ENCODE data around the gene ZNF526.
"Not testable (repeated sequence)": the region's sequence is repeated elsewhere in the genome, so short reads cannot be mapped to it uniquely, and the experiment has no call there.

Gene ZNF526

DNA sequence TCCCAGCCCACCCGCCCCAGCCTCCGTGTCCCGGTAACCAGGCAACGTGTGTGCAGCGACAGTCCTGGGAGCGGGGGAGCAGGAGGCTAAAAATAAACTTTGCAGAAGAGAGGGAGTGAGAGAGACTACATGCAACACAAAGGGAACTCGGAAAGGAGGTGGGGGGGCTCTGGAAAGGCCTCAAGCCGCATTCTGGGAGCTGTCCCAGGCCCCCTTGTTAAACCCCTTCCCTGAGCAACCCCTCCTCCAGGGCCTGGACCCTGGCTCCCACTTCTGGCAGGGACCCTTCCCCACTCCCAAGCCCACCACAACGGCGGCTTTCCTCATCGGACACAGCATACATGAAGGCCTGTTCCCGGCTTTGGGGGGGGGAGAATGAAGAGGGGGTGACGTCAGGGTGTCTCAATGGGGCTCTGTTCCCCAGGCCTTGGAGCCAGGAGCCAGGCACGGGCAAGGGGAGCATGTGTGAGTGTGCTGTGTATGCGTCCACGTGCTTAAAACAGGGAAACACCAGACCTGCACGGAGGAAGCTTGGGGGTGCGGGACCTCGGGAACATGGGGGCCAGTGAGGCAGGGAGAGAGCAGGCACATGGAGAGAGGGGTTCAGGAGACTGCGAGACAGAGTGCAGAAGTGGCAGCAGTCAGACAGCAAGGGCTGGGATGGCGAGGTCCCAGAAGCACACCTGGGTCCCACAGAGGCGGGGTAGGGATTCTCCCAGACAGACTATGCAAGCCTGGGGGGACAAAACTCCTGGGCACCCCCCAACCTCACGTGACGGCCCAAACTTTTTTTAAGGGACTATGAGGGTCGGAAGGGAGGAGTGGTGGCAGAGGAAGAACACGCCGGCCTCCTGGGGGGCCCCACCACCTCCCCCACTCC lies 32.5 kb downstream of the ZNF526 start:
- H3K9ac ChIP-seq (ENCODE audit: insufficient read length, low read depth), result peak overlapping the region; percentile 92
- peaks cover 33% of the 10 kb centered on the region for H3K36me3 ChIP-seq (ENCODE audit: insufficient read depth, insufficient read length, low read length)
- TF ChIP-seq SUZ12 (IDR thresholded peaks at IDR 0.05; ENCODE audit: extremely low read depth, insufficient read depth, insufficient read length), result no peak
- TF ChIP-seq YY1 (IDR thresholded peaks at IDR 0.05; ENCODE audit: insufficient read depth, insufficient read length), result no peak
- no peak for TF ChIP-seq ZNF274 (IDR thresholded peaks at IDR 0.05; ENCODE audit: low read depth, low read length)
- peaks cover 27% of the 10 kb centered on the region for H3K4me1 ChIP-seq (ENCODE audit: insufficient read depth, insufficient read length)
- H3K9me3 ChIP-seq (ENCODE audit: insufficient read depth, low read length), result no peaks in the 10 kb centered on the region
- H3K4me3 ChIP-seq (ENCODE audit: insufficient read length, low read depth), result peak overlapping the region; percentile 75
- DNase-seq (ENCODE audit: low read depth, low spot score), result no peak
- peaks cover 11% of the 10 kb centered on the region for H3K27me3 ChIP-seq (ENCODE audit: insufficient read depth, insufficient read length)

- peaks cover 11% of the 10 kb centered on the region for H3K27me3 ChIP-seq (ENCODE audit: insufficient read depth, insufficient read length)
- no peaks in the 10 kb centered on the region for H3K9me3 ChIP-seq (ENCODE audit: insufficient read depth, low read length)
- no peak for DNase-seq (ENCODE audit: low read depth, low spot score)
- H3K4me3 ChIP-seq (ENCODE audit: insufficient read length, low read depth), result peak overlapping the region; percentile 75
- peak overlapping the region; percentile 92 for H3K9ac ChIP-seq (ENCODE audit: insufficient read length, low read depth)
- peaks cover 27% of the 10 kb centered on the region for H3K4me1 ChIP-seq (ENCODE audit: insufficient read depth, insufficient read length)
- peaks cover 31% of the 10 kb centered on the region for H3K36me3 ChIP-seq (ENCODE audit: insufficient read depth, insufficient read length, low read length)
- no peak for TF ChIP-seq YY1 (IDR thresholded peaks at IDR 0.05; ENCODE audit: insufficient read depth, insufficient read length)
- TF ChIP-seq SUZ12 (IDR thresholded peaks at IDR 0.05; ENCODE audit: extremely low read depth, insufficient read depth, insufficient read length), result no peak
- no peak for TF ChIP-seq ZNF274 (IDR thresholded peaks at IDR 0.05; ENCODE audit: low read depth, low read length)
Measured at GRCh38 chr19:42253245-42254088, 33.4 kb downstream of the ZNF526 start.

DNA sequence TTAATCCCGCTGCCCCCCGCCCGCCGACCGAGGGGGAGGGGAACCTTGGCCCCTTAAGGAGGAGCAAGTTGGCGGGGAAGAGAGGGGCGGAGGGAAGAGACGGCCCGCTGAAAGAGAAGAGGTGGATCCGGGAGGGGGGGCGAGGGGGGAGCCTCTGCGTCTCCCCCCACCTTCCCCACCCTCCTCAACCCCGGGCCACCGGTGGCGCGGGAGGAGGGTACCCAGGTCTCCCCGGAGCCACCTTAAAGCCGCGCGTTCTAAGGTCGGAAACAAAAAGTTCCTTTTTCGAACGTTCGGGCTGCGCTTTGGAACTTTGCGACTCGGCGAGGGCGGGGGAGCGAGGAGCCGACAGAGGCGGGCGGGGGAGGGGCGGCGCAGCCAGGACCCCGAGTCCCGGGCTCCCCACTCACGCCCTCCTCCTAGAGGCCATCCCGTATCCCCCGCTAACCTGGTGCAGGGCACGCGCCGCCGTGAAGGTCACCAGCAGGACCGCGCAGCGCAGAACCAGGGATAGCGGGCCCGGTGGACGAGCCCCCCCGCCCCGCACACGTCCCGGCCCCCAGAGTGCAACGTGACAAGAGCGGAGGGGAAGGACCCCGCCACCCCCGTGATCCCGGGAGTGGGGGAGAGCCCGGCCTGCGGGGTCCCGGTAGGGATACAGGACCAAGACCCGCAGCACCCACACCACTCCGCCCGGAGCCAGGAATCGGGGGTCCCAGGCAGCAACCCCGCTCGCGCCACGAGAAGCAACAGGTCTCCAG lies 34.2 kb downstream of the ZNF526 start:
- no peak for DNase-seq (ENCODE audit: low read depth, low spot score)
- H3K4me1 ChIP-seq (ENCODE audit: insufficient read depth, insufficient read length), result peaks cover 21% of the 10 kb centered on the region
- peaks cover 23% of the 10 kb centered on the region for H3K36me3 ChIP-seq (ENCODE audit: insufficient read depth, insufficient read length, low read length)
- peak overlapping the region; percentile 91 for H3K4me3 ChIP-seq (ENCODE audit: insufficient read length, low read depth)
- no peaks in the 10 kb centered on the region for H3K9me3 ChIP-seq (ENCODE audit: insufficient read depth, low read length)
- peaks cover 11% of the 10 kb centered on the region for H3K27me3 ChIP-seq (ENCODE audit: insufficient read depth, insufficient read length)
- no peak for TF ChIP-seq ZNF274 (IDR thresholded peaks at IDR 0.05; ENCODE audit: low read depth, low read length)
- TF ChIP-seq YY1 (IDR thresholded peaks at IDR 0.05; ENCODE audit: insufficient read depth, insufficient read length), result no peak
- TF ChIP-seq SUZ12 (IDR thresholded peaks at IDR 0.05; ENCODE audit: extremely low read depth, insufficient read depth, insufficient read length), result no peak
- peak overlapping the region; percentile 96 for H3K9ac ChIP-seq (ENCODE audit: insufficient read length, low read depth)

DNA sequence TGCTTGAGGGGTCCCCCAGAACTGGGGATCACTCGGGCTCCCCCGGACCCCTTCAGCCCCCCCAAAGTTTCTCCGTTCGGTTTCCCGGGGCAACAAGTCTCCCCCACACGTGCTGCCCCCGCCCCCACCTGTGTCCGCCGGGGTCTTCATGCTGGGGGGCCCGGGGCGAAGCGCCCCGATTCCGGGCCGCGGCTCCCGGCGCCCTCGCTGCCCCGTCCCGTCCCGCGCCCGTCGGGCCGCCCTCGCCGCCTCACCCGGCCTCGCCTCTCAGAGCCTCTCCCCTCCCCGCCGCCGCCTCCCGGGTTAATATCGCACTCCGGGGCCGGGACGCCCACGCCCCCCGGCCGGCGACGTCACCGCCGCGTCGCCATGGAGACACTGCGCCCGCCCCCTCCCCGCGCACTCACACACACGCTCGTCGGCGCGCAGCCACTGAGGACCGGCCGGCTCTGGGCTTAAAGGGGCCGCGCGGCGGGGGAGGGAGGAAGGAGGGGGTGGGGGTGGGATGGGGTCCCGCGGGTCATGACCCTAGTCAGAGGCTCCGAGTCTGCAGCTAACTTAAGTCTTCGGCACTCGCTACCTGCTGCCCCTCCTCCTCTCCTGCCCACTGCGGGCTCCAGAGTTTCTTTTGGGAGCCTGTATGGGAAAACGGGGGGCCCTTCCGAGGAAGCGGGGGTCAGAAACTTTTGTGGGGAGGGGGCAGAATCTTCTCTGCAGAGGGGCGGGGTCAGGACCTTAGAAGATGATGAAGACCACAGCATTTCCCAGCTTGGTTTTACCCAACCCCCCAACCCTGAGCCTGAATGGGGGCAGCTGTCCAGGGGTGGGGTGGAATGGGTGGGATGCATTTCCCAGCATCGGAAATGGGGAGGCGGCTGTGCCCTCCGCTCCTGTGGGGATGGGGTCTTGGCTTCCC lies 35.0 kb downstream of the ZNF526 start, which contains the start of gene ERF:
TSS of gene ERF (minus strand) at position 279 of the 916 bp plus-strand sequence. CDS start at position 150, 129 bp downstream.
- Histone ChIP-seq H3K36me3 (ENCODE audit: insufficient read depth, insufficient read length, low read length) (peaks cover 14% of the 10 kb centered on the region), H3K27me3 (ENCODE audit: insufficient read depth, insufficient read length) (peaks cover 11% of the 10 kb centered on the region), H3K4me3 (ENCODE audit: insufficient read length, low read depth) (peak within 1 kb of the TSS; percentile 91), H3K9me3 (ENCODE audit: insufficient read depth, low read length) (no peaks in the 10 kb centered on the region), H3K4me1 (ENCODE audit: insufficient read depth, insufficient read length) (peaks cover 19% of the 10 kb centered on the region), H3K9ac (ENCODE audit: insufficient read length, low read depth) (peak within 1 kb of the TSS; percentile 96)
- DNase-seq (ENCODE audit: low read depth, low spot score), result no peak
- TF ChIP-seq YY1 (IDR thresholded peaks at IDR 0.05; ENCODE audit: insufficient read depth, insufficient read length) (no peak), SUZ12 (IDR thresholded peaks at IDR 0.05; ENCODE audit: extremely low read depth, insufficient read depth, insufficient read length) (no peak), ZNF274 (IDR thresholded peaks at IDR 0.05; ENCODE audit: low read depth, low read length) (no peak)

GRCh38 chr19:42255766-42256745 lies 35.9 kb downstream of the ZNF526 start:
- DNase-seq (ENCODE audit: low read depth, low spot score), result no peak

GRCh38 chr19:42257842-42258241 lies 37.7 kb downstream of the ZNF526 start:
- not testable (repeated sequence) for H3K36me3 ChIP-seq (ENCODE audit: insufficient read depth, insufficient read length, low read length); H3K4me3 ChIP-seq (ENCODE audit: insufficient read length, low read depth); H3K9me3 ChIP-seq (ENCODE audit: insufficient read depth, low read length); H3K4me1 ChIP-seq (ENCODE audit: insufficient read depth, insufficient read length); H3K9ac ChIP-seq (ENCODE audit: insufficient read length, low read depth); DNase-seq (ENCODE audit: low read depth, low spot score)
- H3K27me3 ChIP-seq (ENCODE audit: insufficient read depth, insufficient read length), result peaks cover 11% of the 10 kb centered on the region

More at GRCh38 chr19:42255766-42256745, 35.9 kb downstream of the ZNF526 start:
- H3K27me3 ChIP-seq (ENCODE audit: insufficient read depth, insufficient read length), result peaks cover 11% of the 10 kb centered on the region
- no peaks in the 10 kb centered on the region for H3K9me3 ChIP-seq (ENCODE audit: insufficient read depth, low read length)
- peak overlapping the region; percentile 64 for H3K9ac ChIP-seq (ENCODE audit: insufficient read length, low read depth)
- H3K36me3 ChIP-seq (ENCODE audit: insufficient read depth, insufficient read length, low read length), result peaks cover 6% of the 10 kb centered on the region
- no peak for TF ChIP-seq YY1 (IDR thresholded peaks at IDR 0.05; ENCODE audit: insufficient read depth, insufficient read length)
- TF ChIP-seq SUZ12 (IDR thresholded peaks at IDR 0.05; ENCODE audit: extremely low read depth, insufficient read depth, insufficient read length), result no peak
- no peak for TF ChIP-seq ZNF274 (IDR thresholded peaks at IDR 0.05; ENCODE audit: low read depth, low read length)
- H3K4me1 ChIP-seq (ENCODE audit: insufficient read depth, insufficient read length), result peaks cover 14% of the 10 kb centered on the region
- peak overlapping the region; percentile 49 for H3K4me3 ChIP-seq (ENCODE audit: insufficient read length, low read depth)

All from NT2/D1 (cell line).